ENCODE results near the gene GDPD2. TPM values are rescaled to one million over a fixed set of nuclear protein-coding genes. Genes with fewer than 3 reads are reported as not detected.

GDPD2 gene
- total and polyA plus RNA-seq, 2 of the 13 experiments (the other 11 are each of a cell fraction or from before 2014, with no cell fraction given) = 0.04 to 0.08 TPM

- no peaks in the 10 kb centered on the region for H4K20me1 ChIP-seq (ENCODE audit: insufficient read depth, low read length)
- no peak for ATAC-seq
- no peak for FAIRE-seq
- no peaks in the 10 kb centered on the region for H3K79me2 ChIP-seq (ENCODE audit: insufficient read depth, low read length)
- ChIA-PET POLR2A (no interaction called here), CTCF (ENCODE audit: low intra/inter-chr PET ratio, low total read pairs) (no interaction called here)
- H3K36me3 ChIP-seq (replicated peaks in 1 of 2; ENCODE audit: control insufficient read depth in 1 of 2, insufficient read depth in 2 of 2, low read length in 2 of 2) = peaks cover 0 to 3% of the 10 kb centered on the region in 2 experiments; a peak in 1 of 5 replicates
- H3K4me3 ChIP-seq (replicated peaks in 1 of 3; ENCODE audit: insufficient read depth in 1 of 3, low read depth in 2 of 3, low read length in 3 of 3) = no peak overlapping the region
- whole genome bisulfite sequencing (ENCODE audit: low lambda C conversion rate) = 90% methylated on average over 10 of the region's 10 CpGs
- no peak overlapping the region for H3K27ac ChIP-seq (ENCODE audit: extremely low read length, insufficient read depth, low read length)
- in situ Hi-C loops (cut with HindIII; ENCODE audit: extremely low pct_ligation_motif_present, low pct_unique_long_range_greater_than_20kb) = no loop called here
- H2AFZ ChIP-seq (ENCODE audit: low read length) = no peak overlapping the region
- no peak overlapping the region for H3K9ac ChIP-seq (ENCODE audit: insufficient read depth, low read depth, low read length)
- no peak overlapping the region for H3K4me2 ChIP-seq (ENCODE audit: low read depth, low read length)
- intact Hi-C loops (cut with micrococcal nuclease; ENCODE audit: unreplicated experiment) = no loop called here
- H3K9me3 ChIP-seq (ENCODE audit: low read length) = no peaks in the 10 kb centered on the region
- H3K27me3 ChIP-seq (ENCODE audit: control insufficient read depth in 1 of 2, insufficient read depth in 2 of 2, low read length in 2 of 2) = no peaks in the 10 kb centered on the region
- no TSS peak for BruUV-seq (replicated peaks)
- H3K4me1 ChIP-seq (ENCODE audit: insufficient read depth, low read length) = peaks cover 35% of the 10 kb centered on the region
- DNase-seq (ENCODE audit: low spot score) = no peak
- TF ChIP-seq ZNF615 (CRISPR knock-in tag; IDR thresholded peaks at IDR 0.05; ENCODE audit: borderline replicate concordance) (no peak), AKAP8 (CRISPR knock-in tag; IDR thresholded peaks at IDR 0.05) (no peak), HNRNPL (IDR thresholded peaks at IDR 0.05; ENCODE audit: low read depth, low read length) (no peak), ZNF260 (CRISPR knock-in tag; IDR thresholded peaks at IDR 0.05; ENCODE audit: borderline replicate concordance, low read depth) (no peak), HMG20A (CRISPR knock-in tag; IDR thresholded peaks at IDR 0.05; ENCODE audit: borderline replicate concordance) (no peak), CEBPB (IDR thresholded peaks at IDR 0.05; ENCODE audit: borderline replicate concordance, low read depth, low read length) (no peak), MAFF (IDR thresholded peaks at IDR 0.05; ENCODE audit: low read depth, low read length) (no peak), PCBP2 (optimal IDR thresholded peaks at IDR 0.05; ENCODE audit: low read depth, low read length, poor library complexity, severe bottlenecking) (no peak), MAZ (IDR thresholded peaks at IDR 0.05; ENCODE audit: borderline replicate concordance, low read depth, low read length) (no peak), MAZ (CRISPR knock-in tag; IDR thresholded peaks at IDR 0.05; ENCODE audit: low read depth) (no peak), PBX2 (CRISPR knock-in tag; IDR thresholded peaks at IDR 0.05) (no peak), ZBTB8A (CRISPR knock-in tag; IDR thresholded peaks at IDR 0.05; ENCODE audit: borderline replicate concordance, low read depth) (no peak), ATM (IDR thresholded peaks at IDR 0.05; ENCODE audit: borderline replicate concordance) (no peak)
- TF ChIP-seq, protein P1, sequence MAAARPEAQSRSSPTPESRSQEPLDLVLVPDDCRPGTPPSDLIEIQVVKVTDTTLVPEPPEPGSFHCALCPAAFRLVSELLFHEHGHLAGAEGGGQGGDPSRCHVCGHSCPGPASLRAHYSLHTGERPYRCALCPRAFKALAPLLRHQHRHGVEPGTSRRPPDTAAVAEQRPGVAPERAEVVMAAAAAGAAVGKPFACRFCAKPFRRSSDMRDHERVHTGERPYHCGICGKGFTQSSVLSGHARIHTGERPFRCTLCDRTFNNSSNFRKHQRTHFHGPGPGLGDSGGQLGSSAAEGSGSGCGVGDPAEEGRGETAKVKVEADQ (CRISPR knock-in tag; IDR thresholded peaks at IDR 0.05; ENCODE audit: borderline replicate concordance) = no peak
Measured at GRCh38 chrX:70478526-70479245, 55.6 kb downstream of the GDPD2 start.

Measured in HepG2 (cell line).